C4-2B (cell line): ENCODE data around the gene CLEC16A.

ENCODE experiments used
- H3K27ac ChIP-seq: fragments of 450-650 bp; 2 replicates; pipeline ENCODE4 v1.5.1; 2017
- ZFX ChIP-seq: fragments of 450-650 bp; IDR thresholded peaks from 2 replicates; pipeline ENCODE4 v1.6.1; 2017
- TF ChIP-seq, protein P1 (sequence below): fragments of 450-650 bp; conservative IDR thresholded peaks from 2 replicates; pipeline ENCODE4 v1.5.1; 2017; ENCODE audit warnings: mild to moderate bottlenecking

Gene CLEC16A

GRCh38 chr16:11161439-11161838 lies 217.1 kb downstream of the CLEC16A start:
- H3K27ac ChIP-seq: no peak overlapping the region
- TF ChIP-seq, protein P1, sequence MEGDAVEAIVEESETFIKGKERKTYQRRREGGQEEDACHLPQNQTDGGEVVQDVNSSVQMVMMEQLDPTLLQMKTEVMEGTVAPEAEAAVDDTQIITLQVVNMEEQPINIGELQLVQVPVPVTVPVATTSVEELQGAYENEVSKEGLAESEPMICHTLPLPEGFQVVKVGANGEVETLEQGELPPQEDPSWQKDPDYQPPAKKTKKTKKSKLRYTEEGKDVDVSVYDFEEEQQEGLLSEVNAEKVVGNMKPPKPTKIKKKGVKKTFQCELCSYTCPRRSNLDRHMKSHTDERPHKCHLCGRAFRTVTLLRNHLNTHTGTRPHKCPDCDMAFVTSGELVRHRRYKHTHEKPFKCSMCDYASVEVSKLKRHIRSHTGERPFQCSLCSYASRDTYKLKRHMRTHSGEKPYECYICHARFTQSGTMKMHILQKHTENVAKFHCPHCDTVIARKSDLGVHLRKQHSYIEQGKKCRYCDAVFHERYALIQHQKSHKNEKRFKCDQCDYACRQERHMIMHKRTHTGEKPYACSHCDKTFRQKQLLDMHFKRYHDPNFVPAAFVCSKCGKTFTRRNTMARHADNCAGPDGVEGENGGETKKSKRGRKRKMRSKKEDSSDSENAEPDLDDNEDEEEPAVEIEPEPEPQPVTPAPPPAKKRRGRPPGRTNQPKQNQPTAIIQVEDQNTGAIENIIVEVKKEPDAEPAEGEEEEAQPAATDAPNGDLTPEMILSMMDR: no peak
- TF ChIP-seq ZFX: no peak

DNA sequence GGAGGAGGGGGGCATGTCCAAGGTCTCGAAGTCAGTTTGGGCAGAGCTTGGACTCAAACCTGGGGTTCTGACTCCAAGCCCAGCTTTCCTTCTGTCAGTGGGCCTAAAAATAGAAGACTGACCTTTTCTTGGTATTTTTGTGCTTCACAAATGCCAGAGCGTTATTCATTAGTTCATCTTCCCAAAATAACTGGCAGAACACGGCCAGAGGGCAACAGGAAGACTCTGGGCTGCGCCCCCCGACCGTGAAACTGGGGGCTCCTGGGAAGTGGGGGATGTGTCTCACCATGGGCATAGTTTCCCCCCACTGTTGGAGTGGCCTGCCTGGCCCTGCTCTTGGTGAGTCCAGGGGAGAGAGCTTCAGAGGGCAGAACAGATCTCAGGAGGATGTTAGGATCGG lies 217.6 kb downstream of the CLEC16A start:
- TF ChIP-seq ZFX: no peak
- TF ChIP-seq, protein P1: no peak
- no peak overlapping the region for H3K27ac ChIP-seq

- no peak for TF ChIP-seq ZFX
- TF ChIP-seq, protein P1: no peak
- no peak overlapping the region for H3K27ac ChIP-seq
Observed at GRCh38 chr16:11162586-11163268, 218.4 kb downstream of the CLEC16A start.

GRCh38 chr16:11163761-11164261 lies 219.4 kb downstream of the CLEC16A start:
- H3K27ac ChIP-seq: no peak overlapping the region
- TF ChIP-seq ZFX: no peak
- TF ChIP-seq, protein P1: no peak

GRCh38 chr16:11164482-11165270 lies 220.3 kb downstream of the CLEC16A start:
- H3K27ac ChIP-seq: no peak overlapping the region

DNA sequence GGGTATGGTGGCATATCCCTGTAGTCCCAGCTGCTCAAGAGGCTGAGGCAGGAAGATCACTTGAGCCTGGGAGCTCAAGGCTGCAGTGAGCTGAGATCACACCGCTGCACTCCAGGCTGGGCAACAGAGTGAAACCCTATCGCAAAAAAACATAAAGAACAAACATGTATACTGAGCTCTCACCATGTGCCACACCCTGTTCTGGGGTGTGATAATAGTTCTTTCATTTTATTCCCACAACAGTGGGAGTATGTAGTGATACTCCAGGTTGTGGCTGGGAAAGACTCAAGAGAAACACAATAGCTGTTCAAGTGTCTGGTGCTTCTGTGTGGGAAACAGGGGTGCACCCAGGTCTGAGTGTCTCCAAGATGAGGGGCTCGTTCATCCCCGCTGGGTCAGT lies 221.0 kb downstream of the CLEC16A start:
- no peak overlapping the region for H3K27ac ChIP-seq
- TF ChIP-seq, protein P1: no peak
- no peak for TF ChIP-seq ZFX

More at GRCh38 chr16:11164482-11165270, 220.3 kb downstream of the CLEC16A start:
- TF ChIP-seq, protein P1: no peak
- no peak for TF ChIP-seq ZFX
